GM12878 (cell line): ENCODE data around the gene ZNF423. TPM values are rescaled to one million over a fixed set of nuclear protein-coding genes. Genes with fewer than 3 reads are reported as not detected.

ENCODE experiments used
- ATAC-seq: fragments of 200-7000 bp; cut with Tn5 transposase; 3 replicates; pipeline ENCODE4 v1.9.1; 2020; ENCODE audit warnings: mild to moderate bottlenecking, moderate library complexity
- BruUV-seq: library from RNA; stranded (reverse); fragments of 400-500 nt; replicated peaks from 2 replicates; lab custom pipeline; 2021; lab: Mats Ljungman, UMichigan
- CTCF ChIA-PET: fragments of 300-600 bp; sonication (Branson Sonifier 250); formaldehyde crosslinking; extraction: SDS; loops from one replicate; lab custom pipeline; 2021; ENCODE audit warnings: inconsistent platforms; lab: Yijun Ruan, JAX
- POLR2A ChIA-PET: fragments of 350-600 bp; formaldehyde crosslinking; extraction: SDS; loops from one replicate; lab custom pipeline; 2021; ENCODE audit warnings: inconsistent platforms; lab: Charles Lee
- RAD21 ChIA-PET: fragments of 300-600 bp; sonication (Branson Sonifier 250); formaldehyde crosslinking; loops from one replicate; lab custom pipeline; 2023; ENCODE audit warnings: antibody characterized with exemption; ENCODE audit not compliant: unreplicated experiment; lab: Charles Lee
- SMC1A ChIA-PET: fragments of 300-600 bp; sonication (Branson Sonifier 250); formaldehyde crosslinking; loops from one replicate; lab custom pipeline; 2023; ENCODE audit not compliant: unreplicated experiment, uncharacterized antibody; lab: Charles Lee
- DNase-seq: peaks from one replicate; pipeline ENCODE4 v3.0.0-alpha.2; 2011; ENCODE audit warnings: low read depth, low spot score
- FAIRE-seq: peaks from 3 replicates; lab custom pipeline; 2011; peaks lifted over from hg19 to GRCh38; lab: Jason Lieb, UNC
- H2AFZ ChIP-seq: 2 replicates; pipeline ENCODE4 v1.6.0; 2011; ENCODE audit warnings: low read depth, low read length, control low read depth; ENCODE audit not compliant: control insufficient read depth
- H3K27ac ChIP-seq: 2 replicates; pipeline ENCODE4 v1.5.1; 2011; ENCODE audit warnings: control low read depth; ENCODE audit not compliant: control insufficient read depth, insufficient read depth
- H3K27me3 ChIP-seq, 2 experiments: replicated peaks in 1 of 2; 2 replicates each; pipeline versions ENCODE4 v1.6.0 to v1.6.1; 2011; ENCODE audit warnings: low read length in 1 of 2; ENCODE audit not compliant: control insufficient read depth in 2 of 2, insufficient read depth in 2 of 2
- H3K36me3 ChIP-seq, 2 experiments: 2 replicates each; pipeline ENCODE4 v1.5.1; 2011; ENCODE audit warnings: low read length in 1 of 2; ENCODE audit not compliant: control insufficient read depth in 2 of 2, insufficient read depth in 2 of 2
- H3K4me1 ChIP-seq: 2 replicates; pipeline ENCODE4 v1.6.1; 2011; ENCODE audit warnings: mild to moderate bottlenecking, low read length, moderate library complexity, mixed read lengths; ENCODE audit not compliant: control insufficient read depth, insufficient read depth
- H3K4me2 ChIP-seq: 2 replicates; pipeline ENCODE4 v1.6.0; 2011; ENCODE audit warnings: control low read depth; ENCODE audit not compliant: control insufficient read depth, insufficient read depth
- H3K4me3 ChIP-seq: fragments of 200-600 bp; sonication (generic); 2 replicates; pipeline ENCODE4 v1.5.1; 2016
- H3K79me2 ChIP-seq: 2 replicates; pipeline ENCODE4 v1.6.0; 2011; ENCODE audit warnings: low read length; ENCODE audit not compliant: control insufficient read depth, insufficient read depth
- H3K9ac ChIP-seq: 2 replicates; pipeline ENCODE4 v1.8.0; 2011; ENCODE audit warnings: low read length, control low read depth, mixed read lengths; ENCODE audit not compliant: control insufficient read depth, insufficient read depth
- H3K9me3 ChIP-seq: replicated peaks from 3 replicates; pipeline ENCODE4 v1.5.1; 2011; ENCODE audit warnings: mild to moderate bottlenecking, low read length; ENCODE audit not compliant: control insufficient read depth, insufficient read depth
- H4K20me1 ChIP-seq: 2 replicates; pipeline ENCODE4 v1.6.0; 2011; ENCODE audit not compliant: control insufficient read depth, insufficient read depth
- CEBPB ChIP-seq, 2 experiments: fragments of 150-350 bp in 1 of 2; IDR thresholded peaks; 2 replicates each; pipeline ENCODE4 v1.6.1; 2012 to 2014; ENCODE audit warnings: low read depth in 2 of 2, low read length in 2 of 2, borderline replicate concordance in 1 of 2, inconsistent platforms in 1 of 2
- CEBPZ ChIP-seq: fragments of 150-350 bp; IDR thresholded peaks from 2 replicates; pipeline ENCODE4 v1.6.1; 2016; ENCODE audit warnings: low read depth, low read length
- HCFC1 ChIP-seq: fragments of 150-350 bp; IDR thresholded peaks from 2 replicates; pipeline ENCODE4 v1.6.1; 2014; ENCODE audit warnings: low read length
- HDGF ChIP-seq: fragments of 450-650 bp; IDR thresholded peaks from 2 replicates; pipeline ENCODE4 v1.6.1; 2016; ENCODE audit warnings: antibody characterized with exemption
- MAX ChIP-seq: IDR thresholded peaks from 2 replicates; pipeline ENCODE4 v1.6.1; 2012; ENCODE audit warnings: low read depth, low read length, improper control_type of control experiment
- NFIC ChIP-seq: IDR thresholded peaks from 2 replicates; pipeline ENCODE4 v1.6.1; 2012; ENCODE audit warnings: low read depth, mild to moderate bottlenecking, inconsistent platforms, low read length, moderate library complexity
- NR2F1 ChIP-seq: fragments of 450-650 bp; conservative IDR thresholded peaks from 2 replicates; pipeline ENCODE4 v1.6.1; 2017; ENCODE audit warnings: mild to moderate bottlenecking
- NRF1 ChIP-seq: conservative IDR thresholded peaks from 2 replicates; pipeline ENCODE4 v1.6.1; 2011; ENCODE audit warnings: mild to moderate bottlenecking, low read depth, low read length, improper control_type of control experiment
- PBX3 ChIP-seq: IDR thresholded peaks from 2 replicates; pipeline ENCODE4 v1.6.1; 2011; ENCODE audit warnings: mild to moderate bottlenecking, low read depth, low read length, moderate library complexity; ENCODE audit not compliant: insufficient replicate concordance
- POU2F2 ChIP-seq: IDR thresholded peaks from 3 replicates; pipeline ENCODE4 v1.6.1; 2011; ENCODE audit warnings: low read depth, mild to moderate bottlenecking, low read length, borderline replicate concordance
- SREBF2 ChIP-seq: IDR thresholded peaks from 2 replicates; pipeline ENCODE4 v1.6.1; 2012; ENCODE audit warnings: mild to moderate bottlenecking, low read length
- SRF ChIP-seq, 2 experiments: IDR thresholded peaks; 2 replicates each; pipeline ENCODE4 v1.6.1; 2011; ENCODE audit warnings: low read depth in 2 of 2, low read length in 2 of 2, mild to moderate bottlenecking in 1 of 2, moderate library complexity in 1 of 2
- YBX1 ChIP-seq: fragments of 450-650 bp; IDR thresholded peaks from 2 replicates; pipeline ENCODE4 v1.6.1; 2016; ENCODE audit warnings: antibody characterized with exemption
- WGBS: methylation state at CpG from one replicate; pipeline ENCODE4 v1.1.6; 2016; ENCODE audit warnings: low lambda C conversion rate; ENCODE audit not compliant: insufficient replicate concordance, insufficient coverage; ENCODE audit errors: missing lambda C conversion rate; 5-methylcytosine and 5-hydroxymethylcytosine counted together
- in situ Hi-C: fragments of 300-500 bp; cut with MboI; formaldehyde crosslinking; loops from 9 replicates; pipeline ENCODE4 v1.14.3; 2018; ENCODE audit warnings: mixed read lengths
- intact Hi-C: fragments of 100-400 bp; cut with micrococcal nuclease; formaldehyde crosslinking; loops from one replicate; pipeline ENCODE4 v1.14.2; 2022; ENCODE audit not compliant: unreplicated experiment
- polyA plus RNA-seq, 11 experiments: library from polyadenylated mRNA; depleted of rRNA in 4 of 11; unstranded in 6 of 11; stranded (reverse) in 5 of 11; fragments of >200 nt; fragmentation: Nextera tagmentation in 4 of 11; fragmentation: Illumina TruSeq in 1 of 11; extraction: Ambion mirVana in 4 of 11; extraction: Trizol in 1 of 11; gene quantifications; 1 replicate in 1 of 11; 2 replicates in 10 of 11; pipeline versions ENCODE4 v1.2.1 to v1.2.3, GENCODE V29; 2011 to 2016; ENCODE audit warnings: inconsistent platforms in 2 of 11, missing spikeins in 2 of 11, low read depth in 1 of 11
- total RNA-seq, 4 experiments: library from RNA; depleted of rRNA in 3 of 4; stranded (reverse); fragments of >200 nt in 3 of 4; fragmentation: Illumina TruSeq in 1 of 4; extraction: Trizol in 1 of 4; gene quantifications; 2 replicates each; pipeline versions ENCODE4 v1.2.1 to v1.2.3, GENCODE V29; 2013 to 2021

Gene ZNF423
- total and polyA plus RNA-seq, 10 of the 15 experiments (the other 5 are each of a cell fraction or from before 2014, with no cell fraction given): 0.03 to 0.64 (median 0.10) TPM

DNA sequence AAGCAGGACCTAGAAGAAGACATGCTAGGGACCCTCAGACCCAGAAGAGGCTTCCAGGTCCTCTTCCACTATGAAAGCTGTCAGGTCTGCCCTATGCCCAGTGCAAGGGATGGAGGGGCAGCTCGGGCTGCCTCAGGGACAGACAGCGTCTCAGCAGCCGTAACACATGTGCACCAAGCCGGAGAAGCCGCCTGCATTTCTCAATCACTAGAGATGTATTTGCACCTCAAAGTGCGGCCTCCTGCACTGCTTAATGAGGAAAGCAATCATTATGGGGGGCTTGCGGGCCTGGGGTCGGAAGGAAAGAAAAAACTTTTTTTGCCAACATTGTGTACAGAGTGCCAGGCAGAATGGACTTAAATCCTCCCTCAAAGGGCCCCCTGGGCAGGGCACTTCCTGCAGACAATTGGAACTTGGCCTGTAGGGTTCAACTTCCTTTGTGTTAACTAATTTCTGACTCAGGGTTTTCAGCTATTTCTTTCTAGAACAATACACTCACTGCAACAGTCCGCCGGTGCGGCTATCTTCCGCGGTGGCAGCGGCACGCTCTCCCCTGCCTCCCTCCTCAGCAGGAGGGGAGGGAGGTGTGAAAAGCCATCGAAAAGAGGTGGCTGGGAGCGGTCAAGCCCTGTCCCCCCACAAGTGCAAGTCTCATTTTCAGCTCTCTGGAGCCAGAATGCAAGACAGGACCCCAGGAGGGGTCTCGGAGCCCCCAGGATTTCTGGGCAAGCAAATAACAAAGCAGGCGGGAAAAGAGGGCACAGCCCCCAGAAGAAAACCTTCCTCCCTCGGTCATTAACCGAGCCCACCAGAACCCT, 101.2 kb downstream of the ZNF423 start:
- POLR2A ChIA-PET: no interaction called here
- BruUV-seq: no TSS peak
- DNase-seq (no peak), FAIRE-seq (no peak), ATAC-seq (no peak)
- Histone ChIP-seq H3K27ac (no peak overlapping the region), H3K9ac (no peak overlapping the region), H3K79me2 (no peaks in the 10 kb centered on the region), H3K4me2 (no peak overlapping the region), H3K27me3 (peaks cover 3 to 5% of the 10 kb centered on the region in 2 experiments), H3K36me3 (no peaks in the 10 kb centered on the region), H3K9me3 (no peaks in the 10 kb centered on the region), H2AFZ (no peak overlapping the region), H3K4me1 (no peaks in the 10 kb centered on the region), H4K20me1 (no peaks in the 10 kb centered on the region), H3K4me3 (no peak overlapping the region)
- intact Hi-C loops (no loop called here), in situ Hi-C loops (no loop called here)
- TF ChIP-seq HCFC1 (no peak), CEBPZ (no peak), NRF1 (no peak), HDGF (no peak), SREBF2 (no peak), SRF (IDR thresholded peaks at IDR 0.05; ENCODE audit: low read depth in 2 of 2, low read length in 2 of 2) (no peak), NFIC (no peak), MAX (no peak), CEBPB (IDR thresholded peaks at IDR 0.05; ENCODE audit: borderline replicate concordance in 1 of 2, low read depth in 2 of 2, low read length in 2 of 2) (no peak), PBX3 (no peak), POU2F2 (no peak), NR2F1 (no peak), YBX1 (no peak)
- RAD21 ChIA-PET: no interaction called here
- SMC1A ChIA-PET: no interaction called here
- CTCF ChIA-PET: no interaction called here
- 23% methylated on average over 21 of the region's 21 CpGs for WGBS
